GM18505 (cell line): ENCODE measurements around the gene IFIT1.
"Not testable (repeated sequence)": the region's sequence is repeated elsewhere in the genome, so short reads cannot be mapped to it uniquely, and the experiment has no call there.

Experiments
- ATAC-seq: cut with Tn5 transposase; IDR thresholded peaks from one replicate; pipeline ENCODE4 v1.9.1; 2021; ENCODE audit not compliant: unreplicated experiment
- POLR2A ChIP-seq: IDR thresholded peaks from 4 replicates; pipeline ENCODE4 v1.6.1; 2011; ENCODE audit warnings: borderline replicate concordance; ENCODE audit not compliant: insufficient read depth, insufficient read length; ENCODE audit errors: extremely low read depth

IFIT1 gene

DNA sequence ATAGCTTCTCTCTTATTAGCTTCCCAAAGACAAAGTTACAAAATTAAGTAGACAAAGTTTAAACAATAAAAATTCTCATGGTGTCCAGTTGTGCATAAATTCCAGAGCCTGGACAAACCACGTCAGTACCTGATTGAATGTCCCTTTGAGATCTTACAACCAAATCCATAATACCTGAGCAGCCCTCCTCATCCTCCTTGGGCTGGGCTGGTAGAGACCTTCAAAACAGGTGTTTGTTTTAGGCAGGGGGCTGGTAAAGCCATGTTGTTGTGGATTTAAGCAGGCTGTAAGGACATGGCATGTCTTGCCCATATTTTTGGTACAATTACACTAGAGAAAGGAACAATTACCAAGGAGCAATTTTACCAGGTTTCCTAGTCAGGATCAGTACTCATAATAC, 24.0 kb downstream of the IFIT1 start:
- no peak for TF ChIP-seq POLR2A
- ATAC-seq, result no peak

- TF ChIP-seq POLR2A, result no peak
- ATAC-seq, result no peak
Measured at GRCh38 chr10:89419548-89419947, 27.1 kb downstream of the IFIT1 start.

GRCh38 chr10:89421018-89421476, 28.6 kb downstream of the IFIT1 start:
- no peak for ATAC-seq

GRCh38 chr10:89425000-89425399, 32.6 kb downstream of the IFIT1 start:
- TF ChIP-seq POLR2A, result no peak
- no peak for ATAC-seq

More at GRCh38 chr10:89421018-89421476, 28.6 kb downstream of the IFIT1 start:
- TF ChIP-seq POLR2A, result no peak

- no peak for ATAC-seq
- no peak for TF ChIP-seq POLR2A
Measured at GRCh38 chr10:89426230-89426868, 33.9 kb downstream of the IFIT1 start.

- no peak for TF ChIP-seq POLR2A
- ATAC-seq, result no peak
Measured at GRCh38 chr10:89427629-89428028, 35.2 kb downstream of the IFIT1 start.

DNA sequence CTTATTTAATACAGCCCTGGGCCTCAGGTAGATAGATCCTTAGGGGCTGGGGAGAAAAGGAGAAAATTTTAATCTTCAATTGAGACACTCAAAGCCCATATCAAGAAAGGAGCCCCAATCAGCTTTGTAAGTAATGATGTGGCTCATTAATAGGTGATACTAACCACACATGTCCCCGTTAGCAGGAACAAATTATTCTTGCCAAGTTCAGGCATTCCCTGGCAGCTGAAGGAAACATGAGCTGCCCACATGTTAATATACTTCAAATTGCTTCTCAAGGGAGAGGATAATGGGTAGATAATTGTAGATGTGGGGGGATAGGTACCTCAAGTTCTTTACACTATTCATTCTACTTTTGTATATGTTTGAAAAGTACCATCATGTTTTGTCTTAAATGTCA, 36.5 kb downstream of the IFIT1 start:
- ATAC-seq, result no peak
- TF ChIP-seq POLR2A, result no peak

DNA sequence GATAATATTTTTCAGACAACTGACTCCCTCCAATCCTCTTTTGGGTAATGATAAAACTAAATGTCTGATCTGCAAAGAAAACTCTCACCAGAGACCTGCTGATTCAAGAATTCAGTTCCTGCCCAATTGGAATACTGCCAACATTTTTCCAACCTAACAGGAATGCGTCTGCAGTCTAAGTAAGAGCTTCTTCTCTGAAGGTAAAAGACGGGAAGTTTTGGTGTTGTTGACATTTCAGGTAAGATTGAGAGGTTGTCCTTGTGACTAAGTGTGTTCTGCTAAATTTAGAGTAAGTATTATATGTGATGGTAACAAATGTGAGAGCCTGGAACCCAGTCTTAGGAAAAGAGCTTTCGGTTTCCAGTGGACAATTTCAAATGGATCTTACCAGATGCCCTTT, 39.6 kb downstream of the IFIT1 start:
- ATAC-seq, result no peak
- no peak for TF ChIP-seq POLR2A

GRCh38 chr10:89438525-89438924, 46.1 kb downstream of the IFIT1 start:
- no peak for TF ChIP-seq POLR2A
- no peak for ATAC-seq

DNA sequence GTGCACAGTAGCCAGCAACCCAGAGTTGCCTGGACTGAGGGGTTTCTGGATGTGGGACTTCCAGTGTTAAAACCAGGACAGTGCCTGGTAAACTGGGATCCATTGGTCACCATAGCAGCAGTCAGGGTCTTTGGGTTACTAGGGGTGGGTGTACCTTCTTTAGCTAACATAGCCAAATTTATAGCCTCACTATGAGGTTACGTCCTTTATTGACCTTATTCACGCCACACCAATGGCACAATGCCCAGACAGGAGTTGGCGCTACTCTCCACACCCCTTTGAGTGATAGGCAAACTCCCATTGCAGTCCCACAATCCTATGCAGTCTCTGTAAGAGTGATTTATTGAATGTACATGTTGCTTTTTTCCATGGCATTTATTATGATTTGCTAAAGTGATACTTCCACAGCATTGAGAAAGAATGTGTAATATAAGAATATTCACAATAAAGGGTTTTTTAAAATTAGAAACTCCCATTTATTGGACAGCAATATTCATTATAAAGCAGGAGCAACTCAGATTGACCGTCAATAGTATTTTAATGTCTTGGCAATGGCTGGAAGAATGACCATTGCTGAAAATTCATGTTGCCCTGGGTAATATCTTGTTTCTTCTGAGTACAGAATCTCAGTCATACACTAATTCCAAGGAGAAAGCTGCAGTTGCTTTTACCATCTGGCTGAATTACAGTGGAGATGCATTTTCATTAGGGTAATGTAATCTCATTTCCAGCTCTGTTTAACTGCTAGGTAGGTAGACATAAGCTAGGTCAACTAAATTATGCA, 48.0 kb downstream of the IFIT1 start:
- no peak for ATAC-seq
- no peak for TF ChIP-seq POLR2A

- no peak for ATAC-seq
- no peak for TF ChIP-seq POLR2A
Measured at GRCh38 chr10:89442289-89442688, 49.9 kb downstream of the IFIT1 start.

DNA sequence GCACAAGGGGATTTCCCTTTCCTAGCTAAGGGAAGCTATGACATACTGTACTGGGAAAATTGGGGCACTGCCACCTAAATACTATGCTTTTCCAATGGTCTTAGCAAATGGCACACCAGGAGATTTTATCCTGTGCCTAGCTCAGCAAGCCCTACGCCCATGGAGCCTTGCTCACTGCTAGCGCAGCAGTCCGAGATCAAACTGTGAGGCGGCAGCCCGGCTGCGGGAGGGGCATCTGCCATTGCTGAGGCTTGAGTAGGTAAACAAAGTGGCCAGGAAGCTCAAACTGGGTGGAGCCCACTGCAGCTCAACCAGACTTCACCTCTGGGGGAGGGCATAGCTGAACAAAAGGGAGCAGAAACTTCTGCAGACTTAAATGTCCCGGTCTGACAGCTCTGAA, 52.4 kb downstream of the IFIT1 start:
- not testable (repeated sequence) for ATAC-seq

- no peak for ATAC-seq
- no peak for TF ChIP-seq POLR2A
Measured at GRCh38 chr10:89450901-89451300, 58.5 kb downstream of the IFIT1 start.

- TF ChIP-seq POLR2A, result no peak
Measured at GRCh38 chr10:89452193-89452592, 59.8 kb downstream of the IFIT1 start.

GRCh38 chr10:89454561-89455347, 62.3 kb downstream of the IFIT1 start:
- ATAC-seq, result no peak
- TF ChIP-seq POLR2A, result no peak

More at GRCh38 chr10:89452193-89452592, 59.8 kb downstream of the IFIT1 start:
- ATAC-seq, result no peak
